ENCODE data around the gene ADCY9.

ADCY9 gene

DNA sequence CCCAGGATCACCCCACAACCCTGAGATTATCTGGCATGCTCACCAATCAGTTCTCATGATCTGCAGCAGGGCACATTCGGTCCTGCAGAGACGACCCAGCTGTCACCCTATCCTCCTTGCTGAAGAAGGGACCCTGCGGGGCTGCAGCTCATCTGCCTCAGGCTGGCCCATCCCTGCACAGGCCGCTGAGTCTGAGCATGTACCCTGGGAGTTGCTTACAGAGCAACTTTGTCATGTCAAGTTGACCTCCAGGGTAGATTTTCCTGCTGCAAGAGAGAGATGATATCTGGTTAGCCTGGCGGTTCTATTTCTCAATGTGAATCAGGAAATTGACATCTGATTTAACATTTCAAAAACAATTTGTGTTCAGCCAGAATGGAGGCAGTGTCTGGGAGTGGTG, 36.0 kb upstream of the ADCY9 start:
- DNase-seq (ENCODE audit: extremely low read depth, low read depth): no peak
- TF ChIP-seq, protein P1, sequence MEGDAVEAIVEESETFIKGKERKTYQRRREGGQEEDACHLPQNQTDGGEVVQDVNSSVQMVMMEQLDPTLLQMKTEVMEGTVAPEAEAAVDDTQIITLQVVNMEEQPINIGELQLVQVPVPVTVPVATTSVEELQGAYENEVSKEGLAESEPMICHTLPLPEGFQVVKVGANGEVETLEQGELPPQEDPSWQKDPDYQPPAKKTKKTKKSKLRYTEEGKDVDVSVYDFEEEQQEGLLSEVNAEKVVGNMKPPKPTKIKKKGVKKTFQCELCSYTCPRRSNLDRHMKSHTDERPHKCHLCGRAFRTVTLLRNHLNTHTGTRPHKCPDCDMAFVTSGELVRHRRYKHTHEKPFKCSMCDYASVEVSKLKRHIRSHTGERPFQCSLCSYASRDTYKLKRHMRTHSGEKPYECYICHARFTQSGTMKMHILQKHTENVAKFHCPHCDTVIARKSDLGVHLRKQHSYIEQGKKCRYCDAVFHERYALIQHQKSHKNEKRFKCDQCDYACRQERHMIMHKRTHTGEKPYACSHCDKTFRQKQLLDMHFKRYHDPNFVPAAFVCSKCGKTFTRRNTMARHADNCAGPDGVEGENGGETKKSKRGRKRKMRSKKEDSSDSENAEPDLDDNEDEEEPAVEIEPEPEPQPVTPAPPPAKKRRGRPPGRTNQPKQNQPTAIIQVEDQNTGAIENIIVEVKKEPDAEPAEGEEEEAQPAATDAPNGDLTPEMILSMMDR (IDR thresholded peaks at IDR 0.05; ENCODE audit: low read depth, low read length): no peak

DNA sequence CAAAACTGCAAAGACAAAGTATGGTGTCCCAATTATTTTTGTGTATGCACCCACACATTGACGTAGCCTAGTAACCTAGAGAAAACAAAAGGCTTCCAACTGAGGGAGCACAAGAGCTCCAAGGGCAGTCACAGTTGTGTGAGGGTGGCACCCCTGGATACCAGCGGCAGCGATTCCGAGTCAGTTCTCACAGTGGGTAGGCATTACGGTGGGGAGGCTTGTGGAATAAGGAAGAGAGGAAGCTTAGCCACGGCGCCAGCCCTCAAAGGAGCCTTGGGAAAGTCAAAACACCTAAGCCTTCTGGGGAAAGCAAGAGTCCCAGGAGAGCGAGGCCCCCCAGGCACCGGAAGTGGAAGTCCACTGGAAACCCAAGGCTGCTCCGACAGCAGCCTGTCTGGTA, 31.0 kb upstream of the ADCY9 start:
- TF ChIP-seq, protein P1 (IDR thresholded peaks at IDR 0.05; ENCODE audit: low read depth, low read length): no peak
- DNase-seq (ENCODE audit: extremely low read depth, low read depth): no peak

DNA sequence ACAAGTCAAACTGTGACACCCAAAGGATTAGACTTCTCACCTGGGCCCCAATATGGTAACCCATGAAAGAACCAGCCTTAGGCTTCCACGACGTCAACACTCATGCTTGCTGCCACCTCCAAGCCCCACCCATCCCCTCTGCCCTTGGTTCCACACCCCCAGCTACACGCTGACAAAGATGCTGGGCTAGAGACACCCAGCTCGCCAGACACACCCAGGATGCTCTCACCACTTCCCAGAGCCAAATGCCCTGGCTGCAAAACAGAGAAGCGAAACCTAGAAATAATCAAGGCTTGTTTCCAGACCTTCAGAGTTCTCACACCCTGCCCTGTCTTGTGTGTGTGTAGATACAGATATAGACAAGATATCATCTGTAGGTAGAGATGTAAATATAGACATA, 26.0 kb upstream of the ADCY9 start:
- no peak for DNase-seq (ENCODE audit: extremely low read depth, low read depth)
- TF ChIP-seq, protein P1 (IDR thresholded peaks at IDR 0.05; ENCODE audit: low read depth, low read length): no peak

DNA sequence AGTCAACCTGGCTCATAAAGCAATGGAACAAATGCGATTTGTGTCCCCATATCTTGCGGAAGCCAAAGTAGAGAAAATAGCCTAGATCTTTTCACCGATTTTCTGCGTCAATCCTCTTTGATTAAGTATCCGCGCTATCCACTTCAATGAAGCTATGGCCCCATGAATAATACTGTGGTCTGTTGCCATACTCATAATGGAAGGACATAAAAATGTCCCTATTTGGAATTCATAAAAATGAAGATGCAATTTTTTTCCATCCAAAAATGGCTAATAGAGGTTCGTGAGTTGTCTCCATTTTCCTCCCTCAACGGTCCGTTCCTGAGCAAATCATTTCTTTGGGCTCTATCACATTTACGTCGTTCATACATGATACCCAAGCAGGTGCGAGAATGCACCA, 25.4 kb upstream of the ADCY9 start:
- TF ChIP-seq, protein P1 (IDR thresholded peaks at IDR 0.05; ENCODE audit: low read depth, low read length): no peak
- DNase-seq (ENCODE audit: extremely low read depth, low read depth): no peak

DNA sequence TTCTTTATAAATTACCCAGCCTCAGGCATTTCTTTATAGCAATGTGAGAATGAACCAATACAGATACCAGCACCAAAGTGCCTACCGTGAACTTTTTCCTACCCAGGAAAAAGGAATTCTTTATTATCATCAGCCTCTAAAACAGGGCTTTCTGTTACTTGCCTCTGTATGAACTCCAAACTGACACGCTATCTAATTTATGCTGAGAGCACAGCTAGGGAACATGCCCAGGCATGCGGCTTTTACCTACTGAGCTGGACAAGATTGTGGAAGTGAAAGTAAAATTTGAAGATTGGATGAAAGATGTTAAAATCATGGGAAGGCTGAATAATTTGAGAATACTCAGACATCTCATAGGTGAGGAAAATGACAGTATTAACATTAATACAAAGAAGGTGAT, 24.4 kb upstream of the ADCY9 start:
- no peak for DNase-seq (ENCODE audit: extremely low read depth, low read depth)
- TF ChIP-seq, protein P1 (IDR thresholded peaks at IDR 0.05; ENCODE audit: low read depth, low read length): no peak

DNA sequence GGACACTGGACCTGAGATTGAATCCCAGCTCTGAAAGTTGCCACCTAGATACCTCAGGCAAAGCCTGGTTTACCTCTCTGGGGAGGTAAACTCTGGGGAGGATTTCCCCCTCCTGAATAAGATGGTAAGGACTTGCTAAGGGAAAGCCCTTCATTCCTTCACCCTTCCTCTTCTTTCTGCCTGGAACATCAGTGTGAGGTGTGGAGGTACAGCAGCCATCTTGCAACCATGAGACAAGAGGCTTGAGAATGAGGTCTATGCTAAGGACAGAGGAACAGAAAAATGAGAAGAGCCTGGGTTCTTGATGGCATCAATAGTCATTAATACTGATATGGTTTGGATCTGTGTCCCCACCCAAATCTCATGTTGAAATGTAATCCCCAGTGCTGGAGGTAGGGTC, 23.7 kb upstream of the ADCY9 start:
- no peak for DNase-seq (ENCODE audit: extremely low read depth, low read depth)
- TF ChIP-seq, protein P1 (IDR thresholded peaks at IDR 0.05; ENCODE audit: low read depth, low read length): no peak

DNA sequence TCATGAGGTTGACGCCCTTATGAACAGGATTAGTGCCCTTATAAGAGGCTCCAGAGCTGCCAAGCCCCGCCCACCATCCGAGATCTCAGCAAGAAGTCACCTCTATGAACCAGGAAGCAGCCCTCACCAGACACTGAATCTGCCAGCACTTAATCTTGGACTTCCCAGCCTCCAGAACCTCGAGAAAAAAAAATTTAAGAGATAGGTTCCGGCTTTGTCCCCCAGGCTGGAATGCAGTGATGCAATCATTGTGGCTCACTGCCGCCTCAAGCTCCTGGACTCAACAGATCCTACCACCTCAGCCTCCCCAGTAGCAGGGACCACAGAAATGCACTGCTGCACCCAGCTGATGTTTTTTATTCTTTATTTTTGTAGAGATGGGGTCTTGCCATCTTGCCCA, 22.5 kb upstream of the ADCY9 start:
- TF ChIP-seq, protein P1 (IDR thresholded peaks at IDR 0.05; ENCODE audit: low read depth, low read length): no peak
- no peak for DNase-seq (ENCODE audit: extremely low read depth, low read depth)
